Hepatocyte (in vitro differentiated cells): ENCODE results near the gene MAD1L1.

Experiments
- EZH2 ChIP-seq: fragments of 200-600 bp; sonication (generic); IDR thresholded peaks from 2 replicates; pipeline ENCODE4 v1.6.1; 2016; ENCODE audit warnings: antibody characterized with exemption, mild to moderate bottlenecking, borderline replicate concordance
- EZH2phosphoT487 ChIP-seq: fragments of 200-600 bp; sonication (generic); IDR thresholded peaks from one replicate; pipeline ENCODE4 v1.6.1; 2018; ENCODE audit warnings: antibody characterized with exemption, mild to moderate bottlenecking, low read depth, moderate library complexity; ENCODE audit not compliant: unreplicated experiment, severe bottlenecking
- TF ChIP-seq, protein P1 (sequence below): fragments of 200-600 bp; sonication (generic); IDR thresholded peaks from 2 replicates; pipeline ENCODE4 v1.5.1; 2016; ENCODE audit warnings: antibody characterized with exemption, mild to moderate bottlenecking; ENCODE audit not compliant: poor library complexity

- TF ChIP-seq, protein P1, sequence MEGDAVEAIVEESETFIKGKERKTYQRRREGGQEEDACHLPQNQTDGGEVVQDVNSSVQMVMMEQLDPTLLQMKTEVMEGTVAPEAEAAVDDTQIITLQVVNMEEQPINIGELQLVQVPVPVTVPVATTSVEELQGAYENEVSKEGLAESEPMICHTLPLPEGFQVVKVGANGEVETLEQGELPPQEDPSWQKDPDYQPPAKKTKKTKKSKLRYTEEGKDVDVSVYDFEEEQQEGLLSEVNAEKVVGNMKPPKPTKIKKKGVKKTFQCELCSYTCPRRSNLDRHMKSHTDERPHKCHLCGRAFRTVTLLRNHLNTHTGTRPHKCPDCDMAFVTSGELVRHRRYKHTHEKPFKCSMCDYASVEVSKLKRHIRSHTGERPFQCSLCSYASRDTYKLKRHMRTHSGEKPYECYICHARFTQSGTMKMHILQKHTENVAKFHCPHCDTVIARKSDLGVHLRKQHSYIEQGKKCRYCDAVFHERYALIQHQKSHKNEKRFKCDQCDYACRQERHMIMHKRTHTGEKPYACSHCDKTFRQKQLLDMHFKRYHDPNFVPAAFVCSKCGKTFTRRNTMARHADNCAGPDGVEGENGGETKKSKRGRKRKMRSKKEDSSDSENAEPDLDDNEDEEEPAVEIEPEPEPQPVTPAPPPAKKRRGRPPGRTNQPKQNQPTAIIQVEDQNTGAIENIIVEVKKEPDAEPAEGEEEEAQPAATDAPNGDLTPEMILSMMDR: no peak
- TF ChIP-seq EZH2: no peak
- no peak for TF ChIP-seq EZH2phosphoT487
Observed at GRCh38 chr7:2004841-2005725, 227.7 kb downstream of the MAD1L1 start.
